ENCODE data around the gene TCF4.

Gene TCF4

GRCh38 chr18:55386545-55386944 is 201.4 kb downstream of the TCF4 start:
- no peak for FAIRE-seq
- no peak for DNase-seq (ENCODE audit: insufficient read length, low spot score)
- TF ChIP-seq SPI1 (IDR thresholded peaks at IDR 0.05; ENCODE audit: low read depth, low read length) (no peak), POU2F2 (IDR thresholded peaks at IDR 0.05; ENCODE audit: low read depth, low read length) (no peak), PAX5 (IDR thresholded peaks at IDR 0.05; ENCODE audit: insufficient read depth, low read length, severe bottlenecking) (no peak), POLR2A (IDR thresholded peaks at IDR 0.05; ENCODE audit: low read depth, low read length) (no peak), POLR2AphosphoS5 (IDR thresholded peaks at IDR 0.05; ENCODE audit: low read depth, low read length) (no peak), TAF1 (IDR thresholded peaks at IDR 0.05; ENCODE audit: low read depth, low read length) (no peak)

GRCh38 chr18:55385770-55386169 is 202.2 kb downstream of the TCF4 start:
- no peak for FAIRE-seq
- TF ChIP-seq POLR2A (IDR thresholded peaks at IDR 0.05; ENCODE audit: low read depth, low read length) (no peak), SPI1 (IDR thresholded peaks at IDR 0.05; ENCODE audit: low read depth, low read length) (no peak), TAF1 (IDR thresholded peaks at IDR 0.05; ENCODE audit: low read depth, low read length) (no peak), POLR2AphosphoS5 (IDR thresholded peaks at IDR 0.05; ENCODE audit: low read depth, low read length) (no peak), POU2F2 (IDR thresholded peaks at IDR 0.05; ENCODE audit: low read depth, low read length) (no peak), PAX5 (IDR thresholded peaks at IDR 0.05; ENCODE audit: insufficient read depth, low read length, severe bottlenecking) (no peak)
- DNase-seq (ENCODE audit: insufficient read length, low spot score), result no peak

- DNase-seq (ENCODE audit: insufficient read length, low spot score), result no peak
- no peak for TF ChIP-seq TAF1 (IDR thresholded peaks at IDR 0.05; ENCODE audit: low read depth, low read length)
- no peak for TF ChIP-seq POU2F2 (IDR thresholded peaks at IDR 0.05; ENCODE audit: low read depth, low read length)
- no peak for TF ChIP-seq PAX5 (IDR thresholded peaks at IDR 0.05; ENCODE audit: insufficient read depth, low read length, severe bottlenecking)
- TF ChIP-seq POLR2A (IDR thresholded peaks at IDR 0.05; ENCODE audit: low read depth, low read length), result no peak
- TF ChIP-seq SPI1 (IDR thresholded peaks at IDR 0.05; ENCODE audit: low read depth, low read length), result no peak
- TF ChIP-seq POLR2AphosphoS5 (IDR thresholded peaks at IDR 0.05; ENCODE audit: low read depth, low read length), result no peak
- no peak for FAIRE-seq
These were observed 203.3 kb downstream of the TCF4 start for GRCh38 chr18:55384551-55385275.

GRCh38 chr18:55384115-55384514 is 203.9 kb downstream of the TCF4 start:
- TF ChIP-seq TAF1 (IDR thresholded peaks at IDR 0.05; ENCODE audit: low read depth, low read length) (no peak), SPI1 (IDR thresholded peaks at IDR 0.05; ENCODE audit: low read depth, low read length) (no peak), POLR2AphosphoS5 (IDR thresholded peaks at IDR 0.05; ENCODE audit: low read depth, low read length) (no peak), POLR2A (IDR thresholded peaks at IDR 0.05; ENCODE audit: low read depth, low read length) (no peak), POU2F2 (IDR thresholded peaks at IDR 0.05; ENCODE audit: low read depth, low read length) (no peak), PAX5 (IDR thresholded peaks at IDR 0.05; ENCODE audit: insufficient read depth, low read length, severe bottlenecking) (no peak)
- DNase-seq (ENCODE audit: insufficient read length, low spot score) (no peak), FAIRE-seq (no peak)

GRCh38 chr18:55382277-55382805 is 205.7 kb downstream of the TCF4 start:
- no peak for DNase-seq (ENCODE audit: insufficient read length, low spot score)
- no peak for FAIRE-seq
- no peak for TF ChIP-seq PAX5 (IDR thresholded peaks at IDR 0.05; ENCODE audit: insufficient read depth, low read length, severe bottlenecking)
- no peak for TF ChIP-seq POU2F2 (IDR thresholded peaks at IDR 0.05; ENCODE audit: low read depth, low read length)
- no peak for TF ChIP-seq SPI1 (IDR thresholded peaks at IDR 0.05; ENCODE audit: low read depth, low read length)
- TF ChIP-seq POLR2AphosphoS5 (IDR thresholded peaks at IDR 0.05; ENCODE audit: low read depth, low read length), result no peak
- no peak for TF ChIP-seq TAF1 (IDR thresholded peaks at IDR 0.05; ENCODE audit: low read depth, low read length)
- TF ChIP-seq POLR2A (IDR thresholded peaks at IDR 0.05; ENCODE audit: low read depth, low read length), result no peak

GRCh38 chr18:55381277-55381676 is 206.7 kb downstream of the TCF4 start:
- DNase-seq (ENCODE audit: insufficient read length, low spot score) (no peak), FAIRE-seq (no peak)

GRCh38 chr18:55380589-55380988 is 207.4 kb downstream of the TCF4 start:
- no peak for FAIRE-seq
- TF ChIP-seq POU2F2 (IDR thresholded peaks at IDR 0.05; ENCODE audit: low read depth, low read length) (no peak), POLR2A (IDR thresholded peaks at IDR 0.05; ENCODE audit: low read depth, low read length) (no peak), TAF1 (IDR thresholded peaks at IDR 0.05; ENCODE audit: low read depth, low read length) (no peak), PAX5 (IDR thresholded peaks at IDR 0.05; ENCODE audit: insufficient read depth, low read length, severe bottlenecking) (no peak), SPI1 (IDR thresholded peaks at IDR 0.05; ENCODE audit: low read depth, low read length) (no peak), POLR2AphosphoS5 (IDR thresholded peaks at IDR 0.05; ENCODE audit: low read depth, low read length) (no peak)

More at GRCh38 chr18:55381277-55381676, 206.7 kb downstream of the TCF4 start:
- no peak for TF ChIP-seq POU2F2 (IDR thresholded peaks at IDR 0.05; ENCODE audit: low read depth, low read length)
- TF ChIP-seq PAX5 (IDR thresholded peaks at IDR 0.05; ENCODE audit: insufficient read depth, low read length, severe bottlenecking), result no peak
- no peak for TF ChIP-seq TAF1 (IDR thresholded peaks at IDR 0.05; ENCODE audit: low read depth, low read length)
- TF ChIP-seq SPI1 (IDR thresholded peaks at IDR 0.05; ENCODE audit: low read depth, low read length), result no peak
- TF ChIP-seq POLR2A (IDR thresholded peaks at IDR 0.05; ENCODE audit: low read depth, low read length), result no peak
- no peak for TF ChIP-seq POLR2AphosphoS5 (IDR thresholded peaks at IDR 0.05; ENCODE audit: low read depth, low read length)

GRCh38 chr18:55376387-55376786 is 211.6 kb downstream of the TCF4 start:
- TF ChIP-seq POU2F2 (IDR thresholded peaks at IDR 0.05; ENCODE audit: low read depth, low read length), result peak; percentile 94
- peak; percentile 99 for TF ChIP-seq SPI1 (IDR thresholded peaks at IDR 0.05; ENCODE audit: low read depth, low read length)
- no peak for TF ChIP-seq POLR2AphosphoS5 (IDR thresholded peaks at IDR 0.05; ENCODE audit: low read depth, low read length)
- TF ChIP-seq TAF1 (IDR thresholded peaks at IDR 0.05; ENCODE audit: low read depth, low read length), result no peak
- TF ChIP-seq POLR2A (IDR thresholded peaks at IDR 0.05; ENCODE audit: low read depth, low read length), result no peak
- DNase-seq (ENCODE audit: insufficient read length, low spot score), result peak; percentile 16
- peak; percentile 96 for FAIRE-seq

More at GRCh38 chr18:55380589-55380988, 207.4 kb downstream of the TCF4 start:
- DNase-seq (ENCODE audit: insufficient read length, low spot score), result no peak

GRCh38 chr18:55375930-55376329 is 212.1 kb downstream of the TCF4 start:
- FAIRE-seq (no peak), DNase-seq (ENCODE audit: insufficient read length, low spot score) (no peak)
- no peak for TF ChIP-seq POLR2AphosphoS5 (IDR thresholded peaks at IDR 0.05; ENCODE audit: low read depth, low read length)
- no peak for TF ChIP-seq POLR2A (IDR thresholded peaks at IDR 0.05; ENCODE audit: low read depth, low read length)
- no peak for TF ChIP-seq POU2F2 (IDR thresholded peaks at IDR 0.05; ENCODE audit: low read depth, low read length)
- TF ChIP-seq SPI1 (IDR thresholded peaks at IDR 0.05; ENCODE audit: low read depth, low read length), result no peak
- no peak for TF ChIP-seq TAF1 (IDR thresholded peaks at IDR 0.05; ENCODE audit: low read depth, low read length)
- TF ChIP-seq PAX5 (IDR thresholded peaks at IDR 0.05; ENCODE audit: insufficient read depth, low read length, severe bottlenecking), result no peak
